Measurements from ENCODE around the gene NEIL1.
"Not testable (repeated sequence)": the region's sequence is repeated elsewhere in the genome, so short reads cannot be mapped to it uniquely, and the experiment has no call there.

GRCh38 chr15:75332093-75332492 is 14.7 kb upstream of the NEIL1 start:
- TF ChIP-seq CTCF, POLR2A (IDR thresholded peaks at IDR 0.05): not testable (repeated sequence)

Measured in testis (tissue), 2 donors.